Gastroesophageal sphincter (tissue), 3 donors: ENCODE data around the gene SP2.

ENCODE experiments used
- CTCF ChIP-seq, 4 experiments: fragments of 200-600 bp in 2 of 4; fragments of 450-650 bp in 2 of 4; sonication (generic) in 1 of 4; IDR thresholded peaks; one replicate each; pipeline ENCODE4 v1.5.1; 2017 to 2019; ENCODE audit warnings: antibody characterized with exemption in 4 of 4, mild to moderate bottlenecking in 2 of 4, moderate library complexity in 2 of 4
- POLR2AphosphoS5 ChIP-seq: sonication (generic); formaldehyde crosslinking; IDR thresholded peaks from one replicate; pipeline ENCODE4 v1.6.1; 2017; ENCODE audit warnings: antibody characterized with exemption

- TF ChIP-seq CTCF (IDR thresholded peaks at IDR 0.05) (no peak), POLR2AphosphoS5 (no peak)
Observed at GRCh38 chr17:47866941-47867340, 29.1 kb upstream of the SP2 start.
